PFSK-1 (cell line): ENCODE measurements around the gene SDK1.

Experiments used
- FOXP2 ChIP-seq: optimal IDR thresholded peaks from 2 replicates; pipeline ENCODE3; 2011; ENCODE audit warnings: borderline replicate concordance, control low read depth, inconsistent platforms; ENCODE audit not compliant: insufficient read depth; ENCODE audit errors: extremely low read length, extremely low read depth
- POLR2AphosphoS5 ChIP-seq: IDR thresholded peaks from 2 replicates; pipeline ENCODE4 v1.6.1; 2012; ENCODE audit warnings: low read depth, mild to moderate bottlenecking, control low read depth, low read length, moderate library complexity
- REST ChIP-seq, 2 experiments: IDR thresholded peaks; 2 replicates each; pipeline versions ENCODE4 v1.6.1 to v1.8.0; 2011 to 2012; ENCODE audit warnings: low read depth in 2 of 2, low read length in 2 of 2, control low read depth in 1 of 2, inconsistent platforms in 1 of 2, mild to moderate bottlenecking in 1 of 2, moderate library complexity in 1 of 2; ENCODE audit not compliant: insufficient read depth in 1 of 2
- SIN3A ChIP-seq: IDR thresholded peaks from 2 replicates; pipeline ENCODE4 v1.6.1; 2012; ENCODE audit warnings: mild to moderate bottlenecking, low read length, moderate library complexity, borderline replicate concordance; ENCODE audit not compliant: insufficient read depth
- TAF1 ChIP-seq: IDR thresholded peaks from 2 replicates; pipeline ENCODE4 v1.6.1; 2012; ENCODE audit warnings: low read length, control low read depth, borderline replicate concordance; ENCODE audit not compliant: insufficient read depth

- TF ChIP-seq POLR2AphosphoS5 (no peak), REST (IDR thresholded peaks at IDR 0.05; ENCODE audit: insufficient read depth in 1 of 2, low read depth in 2 of 2, low read length in 2 of 2) (no peak), SIN3A (no peak), TAF1 (no peak), FOXP2 (no peak)
These were observed 766.8 kb downstream of the SDK1 start for GRCh38 chr7:4067874-4068273.
